CD4-positive, alpha-beta T cell treated with Interleukin-17A for 1 hour (primary cell): Measurements from ENCODE around the gene CTSL.
"Not testable (repeated sequence)": the region's sequence is repeated elsewhere in the genome, so short reads cannot be mapped to it uniquely, and the experiment has no call there.

Experiments
- DNase-seq: peaks from one replicate; pipeline ENCODE4 v3.0.0-alpha.2; 2020

Gene CTSL

GRCh38 chr9:87725356-87725899 lies 491 bp upstream of the CTSL start:
- no peak for DNase-seq

DNA sequence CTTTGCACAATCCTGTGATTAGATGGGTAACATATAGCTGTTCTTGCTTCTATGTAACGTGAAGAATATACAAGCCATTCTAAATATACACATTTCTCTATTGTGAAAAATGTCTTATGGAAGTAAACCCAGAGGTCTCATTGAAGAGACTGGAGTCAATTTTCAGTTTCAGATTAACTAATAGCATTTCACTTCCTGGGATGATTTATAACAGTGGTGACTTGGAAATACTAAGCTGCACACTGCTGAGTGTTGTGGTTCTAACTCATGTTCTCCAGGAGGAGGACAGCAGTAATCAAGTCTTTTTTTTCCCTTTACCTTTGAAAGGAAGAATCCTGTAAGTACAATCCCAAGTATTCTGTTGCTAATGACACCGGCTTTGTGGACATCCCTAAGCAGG lies 3.3 kb downstream of the CTSL start:
- DNase-seq = no peak

GRCh38 chr9:87731321-87731720 lies 5.4 kb downstream of the CTSL start:
- no peak for DNase-seq

GRCh38 chr9:87732344-87732743 lies 6.4 kb downstream of the CTSL start:
- no peak for DNase-seq

DNA sequence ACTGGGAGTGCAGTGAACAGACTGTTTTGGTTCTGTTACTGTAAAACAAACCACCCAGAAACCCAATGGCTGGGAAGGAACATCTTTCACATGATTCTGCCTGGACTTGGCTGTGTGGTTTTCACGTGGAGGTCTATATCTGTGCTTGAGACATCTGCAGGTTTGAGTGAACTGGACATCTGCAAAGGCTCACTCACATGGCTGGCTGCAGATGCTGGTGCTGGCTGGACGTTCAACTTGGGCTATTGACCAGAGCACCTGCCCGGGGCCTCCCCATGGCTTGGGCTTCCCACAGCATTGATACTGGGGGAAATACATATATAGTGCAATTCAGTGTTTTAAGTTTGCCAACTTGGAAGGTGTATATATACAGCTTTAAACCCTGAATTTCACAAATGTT lies 6.8 kb downstream of the CTSL start:
- no peak for DNase-seq

DNA sequence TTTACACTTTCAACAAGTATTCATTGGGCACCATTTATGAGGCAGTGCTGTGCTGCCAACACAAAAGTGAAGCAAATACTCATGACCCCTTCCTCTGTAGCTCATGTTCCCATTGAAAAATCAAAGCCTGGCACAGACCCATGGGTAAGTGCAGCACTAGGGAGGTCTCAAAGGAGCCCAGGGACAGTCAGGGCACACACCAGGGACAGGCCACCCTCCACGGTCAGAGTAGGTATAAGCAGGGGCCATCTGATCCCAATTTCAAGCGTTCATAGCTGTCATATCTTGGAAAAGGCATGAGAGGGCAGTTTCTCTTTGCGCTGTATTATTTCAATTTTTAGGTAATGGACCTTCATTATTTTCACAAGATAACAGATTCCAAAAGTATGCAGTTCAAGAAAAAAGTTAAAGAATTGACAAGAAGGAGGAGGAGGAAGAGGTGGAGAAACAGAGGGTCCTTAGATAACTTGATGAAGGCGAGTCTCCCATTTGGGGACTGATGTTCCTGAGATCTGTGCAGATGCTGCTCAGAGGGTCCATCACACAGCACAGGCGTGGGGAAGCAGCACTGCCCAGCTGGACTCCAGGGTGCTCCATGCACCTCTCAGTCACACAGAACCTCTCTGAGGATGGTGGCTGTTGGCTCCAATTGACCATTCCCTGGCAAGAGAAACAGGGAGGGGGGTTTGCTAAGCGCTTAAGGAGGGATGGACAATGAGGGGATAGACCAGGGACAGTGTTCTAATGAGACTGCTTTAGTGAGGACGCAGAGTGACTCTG lies 7.5 kb downstream of the CTSL start:
- no peak for DNase-seq

GRCh38 chr9:87734106-87734505 lies 8.2 kb downstream of the CTSL start:
- no peak for DNase-seq

DNA sequence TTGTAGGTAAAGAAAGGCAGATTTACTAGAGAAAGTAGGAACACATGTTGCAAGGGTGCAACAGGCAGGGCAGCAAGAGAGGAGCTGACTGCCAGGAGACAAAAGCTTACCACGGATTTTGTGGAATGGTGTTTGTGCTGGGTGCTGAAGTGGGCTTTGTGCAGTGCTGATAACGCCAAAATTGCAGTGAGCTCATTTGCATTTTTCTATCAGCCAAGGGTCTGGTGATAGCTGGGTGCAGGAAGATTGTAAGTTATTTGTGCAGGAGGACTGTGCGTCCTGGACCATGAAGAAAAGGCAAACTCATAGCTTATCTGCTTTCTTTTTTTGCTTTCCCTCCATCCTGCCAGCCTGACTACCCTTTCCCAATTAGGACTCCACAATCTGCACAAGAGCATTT lies 13.6 kb downstream of the CTSL start:
- DNase-seq = no peak

DNA sequence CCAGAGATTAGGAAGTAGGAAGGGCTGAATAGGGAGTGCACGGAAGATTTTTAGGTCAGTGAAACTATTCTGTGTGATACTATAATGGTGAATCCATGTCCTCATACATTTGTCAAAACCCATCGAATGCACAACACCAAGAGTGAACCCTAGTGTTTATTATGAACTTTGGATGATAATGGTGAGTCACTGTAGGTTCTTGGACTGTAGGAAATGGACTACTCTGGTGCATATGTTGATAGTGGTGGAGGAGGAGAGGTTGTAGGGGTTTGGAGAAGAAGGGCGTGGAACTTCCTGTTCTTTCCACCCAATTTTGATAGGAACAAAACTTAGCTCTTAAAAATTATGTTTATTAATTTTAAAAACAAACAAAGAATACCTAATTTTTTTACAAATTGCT lies 14.3 kb downstream of the CTSL start:
- DNase-seq = no peak

- DNase-seq = no peak
Observed at GRCh38 chr9:87741326-87741725, 15.4 kb downstream of the CTSL start.

DNA sequence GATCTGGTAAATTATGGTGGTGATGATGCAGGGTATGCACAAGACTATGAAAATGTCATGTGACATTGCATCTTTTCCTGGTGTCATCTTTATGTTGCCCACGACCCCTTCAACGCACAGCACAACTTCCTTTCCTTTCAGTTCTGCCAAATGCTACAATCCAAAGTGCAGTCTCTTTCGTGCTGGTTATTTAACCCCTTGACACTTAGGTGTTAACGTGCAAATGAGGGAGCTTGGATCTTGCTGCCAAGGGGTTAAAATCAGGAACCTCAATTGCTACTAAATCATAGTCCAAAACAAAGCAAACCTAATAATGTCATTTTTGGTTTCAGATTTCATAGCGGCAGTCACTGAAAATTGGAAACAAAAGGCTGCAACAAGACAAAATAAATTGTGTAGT lies 16.0 kb downstream of the CTSL start:
- DNase-seq = no peak

- no peak for DNase-seq
Observed at GRCh38 chr9:87742813-87743428, 17.0 kb downstream of the CTSL start.

DNA sequence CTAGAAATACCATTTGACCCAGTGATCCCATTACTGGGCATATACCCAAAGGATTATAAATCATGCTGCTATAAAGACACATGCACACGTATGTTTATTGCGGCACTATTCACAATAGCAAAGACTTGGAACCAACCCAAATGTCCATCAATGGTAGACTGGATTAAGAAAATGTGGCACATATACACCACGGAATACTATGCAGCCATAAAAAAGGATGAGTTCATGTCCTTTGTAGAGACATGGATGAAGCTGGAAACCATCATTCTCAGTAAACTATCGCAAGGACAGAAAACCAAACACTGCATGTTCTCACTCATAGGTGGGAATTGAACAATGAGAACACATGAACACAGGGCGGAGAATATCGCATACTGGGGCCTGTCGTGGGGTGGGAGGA lies 18.3 kb downstream of the CTSL start:
- DNase-seq = not testable (repeated sequence)

- no peak for DNase-seq
Observed at GRCh38 chr9:87746186-87746585, 20.3 kb downstream of the CTSL start.

DNA sequence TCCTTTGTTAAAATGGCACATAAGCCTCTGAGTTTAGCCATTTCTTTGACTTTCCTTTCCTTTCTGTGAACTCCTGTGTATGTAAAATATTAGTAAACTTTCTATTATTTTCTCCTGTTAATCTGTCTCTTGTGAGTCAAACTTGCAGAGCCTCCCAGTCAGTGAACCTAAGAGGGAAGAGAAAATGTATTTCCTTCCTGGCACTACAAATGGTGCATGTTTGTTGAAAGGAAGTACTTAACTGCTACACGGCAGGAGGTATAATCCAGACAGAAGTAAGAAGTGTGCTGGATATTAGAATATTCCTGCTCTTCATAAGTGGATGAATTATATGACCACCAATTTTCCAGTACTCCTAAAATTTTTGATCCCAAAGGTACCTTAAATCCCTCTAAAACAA lies 23.0 kb downstream of the CTSL start:
- no peak for DNase-seq

GRCh38 chr9:87749335-87750035 lies 23.6 kb downstream of the CTSL start:
- DNase-seq = no peak

DNA sequence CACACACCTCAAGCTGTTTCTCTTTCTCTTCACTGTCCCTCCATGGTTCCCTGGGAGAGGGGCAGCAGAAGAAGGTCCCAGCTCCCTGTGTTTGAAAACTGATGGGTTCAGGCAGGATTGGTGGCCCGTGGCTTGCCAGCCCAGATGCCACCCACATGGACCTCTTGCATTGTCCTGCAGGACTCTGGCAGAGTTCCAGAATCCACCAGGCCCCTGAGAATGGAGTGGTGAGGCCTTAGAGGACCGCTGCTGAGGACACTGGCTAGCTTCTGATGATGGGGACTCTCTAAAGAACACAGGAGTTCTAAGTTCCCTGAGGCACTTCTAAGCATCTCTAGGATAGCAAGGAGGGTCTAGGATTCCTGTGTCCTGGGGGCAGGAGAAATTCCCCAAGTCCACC lies 24.8 kb downstream of the CTSL start:
- no peak for DNase-seq

- DNase-seq = no peak
Observed at GRCh38 chr9:87751423-87751822, 25.5 kb downstream of the CTSL start.

DNA sequence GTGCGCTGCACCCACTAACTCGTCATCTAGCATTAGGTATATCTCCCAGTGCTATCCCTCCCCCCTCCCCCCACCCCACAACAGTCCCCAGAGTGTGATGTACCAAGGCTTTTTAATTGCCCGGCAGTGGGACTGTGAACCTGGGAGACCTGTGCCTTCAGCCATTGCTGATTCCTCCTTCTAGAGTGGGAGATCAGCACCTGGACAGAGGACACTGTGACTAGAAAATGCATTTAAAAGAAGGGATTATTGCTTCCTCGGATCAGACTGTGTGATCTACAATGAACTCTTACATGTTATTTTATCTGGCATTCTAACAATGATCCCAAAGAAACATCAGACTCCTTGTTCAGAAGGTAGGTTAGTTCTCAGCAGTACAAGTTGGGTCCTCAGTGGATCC lies 25.9 kb downstream of the CTSL start:
- no peak for DNase-seq

DNA sequence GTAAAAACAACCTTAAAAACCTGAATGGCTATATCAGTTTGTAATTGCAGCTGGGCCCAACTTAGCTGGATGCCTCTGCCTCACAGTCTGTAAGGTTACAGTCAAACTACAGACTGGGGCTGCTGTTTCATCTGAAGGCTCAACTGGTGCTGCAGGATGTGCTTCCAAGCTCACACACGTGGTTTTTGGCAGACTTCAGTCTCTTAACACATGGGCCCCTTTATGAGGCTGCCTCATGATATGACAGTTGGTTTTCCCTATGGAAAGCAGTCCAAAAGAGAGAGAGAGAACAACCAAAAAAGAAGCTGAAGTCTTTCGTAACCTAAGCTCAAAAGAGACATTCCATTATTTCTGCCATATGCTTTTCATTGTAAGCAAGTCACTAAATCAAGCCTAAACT lies 27.4 kb downstream of the CTSL start:
- no peak for DNase-seq

GRCh38 chr9:87758330-87758729 lies 32.4 kb downstream of the CTSL start:
- DNase-seq = not testable (repeated sequence)

GRCh38 chr9:87759980-87760379 lies 34.1 kb downstream of the CTSL start:
- DNase-seq = not testable (repeated sequence)

DNA sequence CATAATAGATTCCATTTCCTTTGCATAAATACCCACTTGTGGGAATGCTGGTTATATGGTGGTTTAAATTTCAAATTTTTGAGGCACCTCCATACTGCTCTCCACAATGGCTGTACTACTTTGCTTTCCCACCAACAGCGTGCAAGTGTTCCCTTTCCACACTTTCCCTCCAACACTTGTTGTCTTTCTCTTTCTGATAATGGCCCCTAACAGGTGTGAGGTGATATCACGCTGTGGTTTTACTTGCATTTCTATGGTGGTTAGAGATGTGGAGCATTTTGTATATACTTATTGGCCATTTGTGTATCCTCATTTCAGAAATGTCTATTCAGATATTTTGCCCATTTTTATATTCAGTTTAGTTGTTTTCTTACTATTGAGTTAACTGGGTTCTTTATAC lies 34.6 kb downstream of the CTSL start:
- no peak for DNase-seq

DNA sequence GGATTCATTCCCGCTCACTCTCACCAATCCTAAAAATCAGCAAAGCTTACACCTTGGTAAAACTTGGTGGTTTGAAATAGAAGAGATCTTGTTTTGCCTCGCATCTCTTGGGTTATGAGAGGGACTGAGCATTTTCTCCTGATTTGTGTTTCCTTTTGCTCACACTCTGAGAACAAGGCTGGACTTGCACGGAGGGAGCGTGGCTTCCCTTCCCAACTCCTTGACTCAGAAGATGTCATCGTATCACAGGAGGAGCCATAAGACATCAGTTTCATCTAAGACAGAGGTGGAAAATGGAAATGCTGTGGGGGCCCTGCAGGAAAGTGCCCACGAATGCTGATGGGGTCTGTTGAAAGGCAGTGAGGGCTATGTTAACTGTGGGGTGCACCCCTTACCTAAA lies 37.4 kb downstream of the CTSL start:
- DNase-seq = no peak
